ENCODE results near the gene GUK1.

Gene GUK1

GRCh38 chr1:228131766-228132165 lies 8.3 kb upstream of the GUK1 start:
- DNase-seq (ENCODE audit: low read depth in 2 of 2): no peak
- no peak for TF ChIP-seq CTCF (IDR thresholded peaks at IDR 0.05; ENCODE audit: low read depth, low read length)

GRCh38 chr1:228134591-228134990 lies 5.5 kb upstream of the GUK1 start:
- TF ChIP-seq CTCF (IDR thresholded peaks at IDR 0.05; ENCODE audit: low read depth, low read length): no peak
- DNase-seq (ENCODE audit: low read depth in 2 of 2): no peak
- no peak overlapping the region for H3K4me3 ChIP-seq (replicated peaks in 1 of 2; ENCODE audit: low read depth in 2 of 2, low read length in 2 of 2)

More at GRCh38 chr1:228131766-228132165, 8.3 kb upstream of the GUK1 start:
- no peak overlapping the region for H3K4me3 ChIP-seq (replicated peaks in 1 of 2; ENCODE audit: low read depth in 2 of 2, low read length in 2 of 2)

- DNase-seq (ENCODE audit: low read depth in 2 of 2): no peak
- no peak for TF ChIP-seq CTCF (IDR thresholded peaks at IDR 0.05; ENCODE audit: low read depth, low read length)
- no peak overlapping the region for H3K4me3 ChIP-seq (replicated peaks in 1 of 2; ENCODE audit: low read depth in 2 of 2, low read length in 2 of 2)
These were observed 3.2 kb upstream of the GUK1 start for GRCh38 chr1:228136901-228137300.

GRCh38 chr1:228139406-228139930 lies 611 bp upstream of the GUK1 start:
- no peak for TF ChIP-seq CTCF (IDR thresholded peaks at IDR 0.05; ENCODE audit: low read depth, low read length)
- no peak for DNase-seq (ENCODE audit: low read depth in 2 of 2)

GRCh38 chr1:228140724-228141225 lies 696 bp downstream of the GUK1 start:
- no peak for TF ChIP-seq CTCF (IDR thresholded peaks at IDR 0.05; ENCODE audit: low read depth, low read length)
- DNase-seq (ENCODE audit: low read depth in 2 of 2): peak in 1 of 2 donors; percentile 26
- peak overlapping the region; percentile 96 to 97 for H3K4me3 ChIP-seq (replicated peaks in 1 of 2; ENCODE audit: low read depth in 2 of 2, low read length in 2 of 2)

More at GRCh38 chr1:228139406-228139930, 611 bp upstream of the GUK1 start:
- peak overlapping the region; percentile 96 to 97 for H3K4me3 ChIP-seq (replicated peaks in 1 of 2; ENCODE audit: low read depth in 2 of 2, low read length in 2 of 2)

- no peak for TF ChIP-seq CTCF (IDR thresholded peaks at IDR 0.05; ENCODE audit: low read depth, low read length)
- peak; percentile 87 to 95 for DNase-seq (ENCODE audit: low read depth in 2 of 2)
- H3K4me3 ChIP-seq (replicated peaks in 1 of 2; ENCODE audit: low read depth in 2 of 2, low read length in 2 of 2): peak overlapping the region; percentile 96 to 97
These were observed 1.4 kb downstream of the GUK1 start for GRCh38 chr1:228141226-228142044.

All from cardiac fibroblast (primary cell).